Measurements from ENCODE around the gene PRDM16. TPM values are rescaled to one million over a fixed set of nuclear protein-coding genes. Genes with fewer than 3 reads are reported as not detected.

The PRDM16 gene
- total RNA-seq, 1 experiment from 2014 or later: 6.1 TPM

DNA sequence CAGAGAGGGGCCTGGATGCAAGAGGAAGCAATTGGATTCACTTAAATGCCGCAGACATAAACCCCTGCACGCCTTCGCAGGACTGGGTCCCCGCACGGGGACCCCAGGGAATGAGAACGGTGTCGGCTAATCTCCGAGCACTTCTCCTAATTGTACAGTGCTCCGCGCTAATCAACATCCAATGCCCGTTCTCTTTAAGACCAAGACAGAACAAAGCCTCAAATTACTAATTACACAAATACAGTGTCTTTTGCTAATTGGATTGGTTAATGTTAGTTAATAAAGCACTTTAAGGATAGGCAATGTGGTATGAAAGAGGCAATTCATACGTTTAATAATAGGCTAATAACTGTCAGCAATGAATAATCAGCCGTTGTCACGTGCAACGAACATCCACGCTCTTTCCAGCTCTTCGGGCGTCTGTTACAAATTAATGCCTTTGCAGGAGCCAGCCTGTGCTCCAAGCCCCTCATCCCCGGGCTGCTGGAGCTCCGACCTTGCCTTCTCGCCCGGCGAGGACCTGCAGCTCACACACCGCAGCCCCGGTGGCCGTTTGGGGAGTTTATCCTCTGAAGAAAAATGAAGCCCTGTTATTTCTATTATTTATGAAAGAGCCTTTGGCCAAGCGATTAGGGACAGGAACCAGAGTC lies 157.8 kb downstream of the PRDM16 start:
- ATAC-seq (no peak), DNase-seq (ENCODE audit: low read depth, low spot score) (no peak)
- intact Hi-C loops (cut with micrococcal nuclease): no loop called here
- CTCF ChIA-PET: no interaction called here
- Histone ChIP-seq H3K27ac (ENCODE audit: low read depth, low read length) (no peak overlapping the region), H3K79me2 (ENCODE audit: insufficient read depth, low read length) (no peaks in the 10 kb centered on the region), H3K9me2 (ENCODE audit: insufficient read depth) (no peaks in the 10 kb centered on the region), H2AFZ (ENCODE audit: low read depth, low read length, poor library complexity, severe bottlenecking) (no peak overlapping the region), H3K27me3 (ENCODE audit: insufficient read depth, low read length) (no peaks in the 10 kb centered on the region), H3K9me3 (ENCODE audit: control insufficient read depth in 1 of 2, insufficient read depth in 1 of 2, low read depth in 1 of 2, low read length in 2 of 2) (no peaks in the 10 kb centered on the region), H3K9ac (ENCODE audit: low read length) (no peak overlapping the region), H3K4me2 (ENCODE audit: low read length) (no peak overlapping the region), H4K20me1 (ENCODE audit: insufficient read depth) (no peaks in the 10 kb centered on the region), H3K4me1 (ENCODE audit: control insufficient read depth in 1 of 2, insufficient read depth in 2 of 2, low read length in 2 of 2) (no peaks in the 10 kb centered on the region), H3K36me3 (ENCODE audit: control insufficient read depth in 1 of 2, insufficient read depth in 2 of 2, low read length in 2 of 2) (no peaks in the 10 kb centered on the region), H3K4me3 (replicated peaks in 1 of 2; ENCODE audit: low read depth in 1 of 2, low read length in 2 of 2) (no peak overlapping the region)
- TF ChIP-seq JUND (IDR thresholded peaks at IDR 0.05) (no peak), EZH2 (IDR thresholded peaks at IDR 0.05) (no peak), YY1 (IDR thresholded peaks at IDR 0.05; ENCODE audit: extremely low read depth, insufficient replicate concordance, low read depth, low read length) (no peak), POLR2A (IDR thresholded peaks at IDR 0.05; ENCODE audit: borderline replicate concordance, extremely low read depth, insufficient read depth, insufficient read length) (no peak)
- TF ChIP-seq, protein P1, sequence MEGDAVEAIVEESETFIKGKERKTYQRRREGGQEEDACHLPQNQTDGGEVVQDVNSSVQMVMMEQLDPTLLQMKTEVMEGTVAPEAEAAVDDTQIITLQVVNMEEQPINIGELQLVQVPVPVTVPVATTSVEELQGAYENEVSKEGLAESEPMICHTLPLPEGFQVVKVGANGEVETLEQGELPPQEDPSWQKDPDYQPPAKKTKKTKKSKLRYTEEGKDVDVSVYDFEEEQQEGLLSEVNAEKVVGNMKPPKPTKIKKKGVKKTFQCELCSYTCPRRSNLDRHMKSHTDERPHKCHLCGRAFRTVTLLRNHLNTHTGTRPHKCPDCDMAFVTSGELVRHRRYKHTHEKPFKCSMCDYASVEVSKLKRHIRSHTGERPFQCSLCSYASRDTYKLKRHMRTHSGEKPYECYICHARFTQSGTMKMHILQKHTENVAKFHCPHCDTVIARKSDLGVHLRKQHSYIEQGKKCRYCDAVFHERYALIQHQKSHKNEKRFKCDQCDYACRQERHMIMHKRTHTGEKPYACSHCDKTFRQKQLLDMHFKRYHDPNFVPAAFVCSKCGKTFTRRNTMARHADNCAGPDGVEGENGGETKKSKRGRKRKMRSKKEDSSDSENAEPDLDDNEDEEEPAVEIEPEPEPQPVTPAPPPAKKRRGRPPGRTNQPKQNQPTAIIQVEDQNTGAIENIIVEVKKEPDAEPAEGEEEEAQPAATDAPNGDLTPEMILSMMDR (IDR thresholded peaks at IDR 0.05 in 2 of 3, conservative IDR thresholded peaks at IDR 0.05 in 1 of 3; ENCODE audit: borderline replicate concordance in 1 of 3, insufficient read depth in 1 of 3, low read depth in 2 of 3, low read length in 2 of 3): 0 out of 6 replicates have a peak, but pooled peaks of 1 of the 3 experiments have one; percentile 7
- RAD21 ChIA-PET (ENCODE audit: low non-redundant PET in 1 of 2, low total read pairs in 2 of 2, uncharacterized antibody in 2 of 2, unreplicated experiment in 2 of 2): no interaction called here
- POLR2A ChIA-PET: no interaction called here
- no TSS peak for BruUV-seq (replicated peaks)

DNA sequence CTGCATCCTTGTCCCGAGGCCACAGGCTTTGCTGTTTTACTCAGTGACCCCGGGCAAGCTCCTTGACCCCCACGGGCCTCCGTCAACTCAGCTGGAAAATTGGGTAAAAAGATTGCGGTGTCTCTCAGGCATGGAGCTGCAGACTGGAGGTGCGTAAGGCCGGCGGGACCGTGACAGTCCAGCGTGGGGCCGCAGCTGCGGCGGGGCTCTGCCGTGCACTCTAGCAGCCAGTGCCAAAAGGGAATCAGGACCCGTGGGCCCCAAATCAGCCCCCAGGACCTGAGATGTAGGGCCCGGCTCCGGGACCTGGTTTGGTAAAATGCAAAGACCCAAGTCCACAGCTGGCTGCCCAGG lies 158.3 kb downstream of the PRDM16 start:
- POLR2A ChIA-PET: no interaction called here
- Histone ChIP-seq H4K20me1 (ENCODE audit: insufficient read depth) (no peaks in the 10 kb centered on the region), H3K4me2 (ENCODE audit: low read length) (no peak overlapping the region), H3K27me3 (ENCODE audit: insufficient read depth, low read length) (no peaks in the 10 kb centered on the region), H3K9ac (ENCODE audit: low read length) (no peak overlapping the region), H3K36me3 (ENCODE audit: control insufficient read depth in 1 of 2, insufficient read depth in 2 of 2, low read length in 2 of 2) (no peaks in the 10 kb centered on the region), H3K4me1 (ENCODE audit: control insufficient read depth in 1 of 2, insufficient read depth in 2 of 2, low read length in 2 of 2) (no peaks in the 10 kb centered on the region), H3K9me2 (ENCODE audit: insufficient read depth) (no peaks in the 10 kb centered on the region), H2AFZ (ENCODE audit: low read depth, low read length, poor library complexity, severe bottlenecking) (no peak overlapping the region), H3K4me3 (replicated peaks in 1 of 2; ENCODE audit: low read depth in 1 of 2, low read length in 2 of 2) (no peak overlapping the region), H3K9me3 (ENCODE audit: control insufficient read depth in 1 of 2, insufficient read depth in 1 of 2, low read depth in 1 of 2, low read length in 2 of 2) (no peaks in the 10 kb centered on the region), H3K79me2 (ENCODE audit: insufficient read depth, low read length) (no peaks in the 10 kb centered on the region), H3K27ac (ENCODE audit: low read depth, low read length) (no peak overlapping the region)
- RAD21 ChIA-PET (ENCODE audit: low non-redundant PET in 1 of 2, low total read pairs in 2 of 2, uncharacterized antibody in 2 of 2, unreplicated experiment in 2 of 2): no interaction called here
- ATAC-seq (no peak), DNase-seq (ENCODE audit: low read depth, low spot score) (no peak)
- CTCF ChIA-PET: no interaction called here
- TF ChIP-seq, protein P1 (IDR thresholded peaks at IDR 0.05 in 2 of 3, conservative IDR thresholded peaks at IDR 0.05 in 1 of 3; ENCODE audit: borderline replicate concordance in 1 of 3, insufficient read depth in 1 of 3, low read depth in 2 of 3, low read length in 2 of 3): 0 out of 6 replicates have a peak, but pooled peaks of 1 of the 3 experiments have one; percentile 1
- TF ChIP-seq SRF (IDR thresholded peaks at IDR 0.05; ENCODE audit: low read depth): no peak
- TF ChIP-seq, protein P2, sequence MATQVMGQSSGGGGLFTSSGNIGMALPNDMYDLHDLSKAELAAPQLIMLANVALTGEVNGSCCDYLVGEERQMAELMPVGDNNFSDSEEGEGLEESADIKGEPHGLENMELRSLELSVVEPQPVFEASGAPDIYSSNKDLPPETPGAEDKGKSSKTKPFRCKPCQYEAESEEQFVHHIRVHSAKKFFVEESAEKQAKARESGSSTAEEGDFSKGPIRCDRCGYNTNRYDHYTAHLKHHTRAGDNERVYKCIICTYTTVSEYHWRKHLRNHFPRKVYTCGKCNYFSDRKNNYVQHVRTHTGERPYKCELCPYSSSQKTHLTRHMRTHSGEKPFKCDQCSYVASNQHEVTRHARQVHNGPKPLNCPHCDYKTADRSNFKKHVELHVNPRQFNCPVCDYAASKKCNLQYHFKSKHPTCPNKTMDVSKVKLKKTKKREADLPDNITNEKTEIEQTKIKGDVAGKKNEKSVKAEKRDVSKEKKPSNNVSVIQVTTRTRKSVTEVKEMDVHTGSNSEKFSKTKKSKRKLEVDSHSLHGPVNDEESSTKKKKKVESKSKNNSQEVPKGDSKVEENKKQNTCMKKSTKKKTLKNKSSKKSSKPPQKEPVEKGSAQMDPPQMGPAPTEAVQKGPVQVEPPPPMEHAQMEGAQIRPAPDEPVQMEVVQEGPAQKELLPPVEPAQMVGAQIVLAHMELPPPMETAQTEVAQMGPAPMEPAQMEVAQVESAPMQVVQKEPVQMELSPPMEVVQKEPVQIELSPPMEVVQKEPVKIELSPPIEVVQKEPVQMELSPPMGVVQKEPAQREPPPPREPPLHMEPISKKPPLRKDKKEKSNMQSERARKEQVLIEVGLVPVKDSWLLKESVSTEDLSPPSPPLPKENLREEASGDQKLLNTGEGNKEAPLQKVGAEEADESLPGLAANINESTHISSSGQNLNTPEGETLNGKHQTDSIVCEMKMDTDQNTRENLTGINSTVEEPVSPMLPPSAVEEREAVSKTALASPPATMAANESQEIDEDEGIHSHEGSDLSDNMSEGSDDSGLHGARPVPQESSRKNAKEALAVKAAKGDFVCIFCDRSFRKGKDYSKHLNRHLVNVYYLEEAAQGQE (IDR thresholded peaks at IDR 0.05; ENCODE audit: low read depth): no peak
- TF ChIP-seq EZH2phosphoT487 (IDR thresholded peaks at IDR 0.05; ENCODE audit: borderline replicate concordance): no peak
- intact Hi-C loops (cut with micrococcal nuclease): no loop called here
- BruUV-seq (replicated peaks): no TSS peak
